Omental fat pad (tissue), 4 donors: ENCODE measurements around the gene IL9. TPM values are rescaled to one million over a fixed set of nuclear protein-coding genes. Genes with fewer than 3 reads are reported as not detected.

Source experiments
- ATAC-seq: fragments of 150-250 bp; one replicate; pipeline ENCODE4 v1.9.1; 2016; ENCODE audit warnings: mild to moderate bottlenecking, moderate library complexity; ENCODE audit not compliant: low FRiP score
- DNase-seq: peaks from one replicate; pipeline ENCODE4 v3.0.0-alpha.2; 2019; ENCODE audit warnings: low spot score
- CTCF ChIP-seq, 3 donors: fragments of 450-650 bp; IDR thresholded peaks; one replicate each; pipeline ENCODE4 v1.5.1; 2016 to 2017; ENCODE audit warnings: antibody characterized with exemption in 3 of 3, mild to moderate bottlenecking in 3 of 3, moderate library complexity in 2 of 3
- total RNA-seq, 4 donors: library from RNA; depleted of rRNA; stranded (reverse); fragments of >200 nt; gene quantifications; one replicate each; pipeline ENCODE4 v1.1.0, GENCODE V29; 2016

The IL9 gene
- total RNA-seq, 4 donors from 2014 or later, result not detected

GRCh38 chr5:135915466-135916001, 19.9 kb upstream of the IL9 start:
- no peak for TF ChIP-seq CTCF (IDR thresholded peaks at IDR 0.05)
- ATAC-seq (no peak), DNase-seq (no peak)

- no peak for ATAC-seq
- no peak for TF ChIP-seq CTCF (IDR thresholded peaks at IDR 0.05)
- DNase-seq, result no peak
Measured at GRCh38 chr5:135913713-135914626, 18.3 kb upstream of the IL9 start.

GRCh38 chr5:135905144-135905543, 9.5 kb upstream of the IL9 start:
- no peak for TF ChIP-seq CTCF (IDR thresholded peaks at IDR 0.05)
- ATAC-seq (no peak), DNase-seq (no peak)

- ATAC-seq (no peak), DNase-seq (no peak)
- TF ChIP-seq CTCF (IDR thresholded peaks at IDR 0.05), result no peak
Measured at GRCh38 chr5:135901633-135902032, 6.0 kb upstream of the IL9 start.

GRCh38 chr5:135900276-135900675, 4.6 kb upstream of the IL9 start:
- no peak for ATAC-seq
- TF ChIP-seq CTCF (IDR thresholded peaks at IDR 0.05), result no peak
- no peak for DNase-seq

- DNase-seq, result no peak
- TF ChIP-seq CTCF (IDR thresholded peaks at IDR 0.05), result no peak
- ATAC-seq, result no peak
Measured at GRCh38 chr5:135898651-135899050, 3.0 kb upstream of the IL9 start.

GRCh38 chr5:135894789-135895188, 852 bp downstream of the IL9 start:
- ATAC-seq (no peak), DNase-seq (no peak)
- no peak for TF ChIP-seq CTCF (IDR thresholded peaks at IDR 0.05)
